NCI-H1930 (cell line): Measurements from ENCODE around the gene CROCC2.

Source experiments
- DNase-seq, 2 experiments: peaks; one replicate each; lab custom pipeline; 2025; lab: John Stamatoyannopoulos, UW

CROCC2 gene

GRCh38 chr2:240891492-240892340 is 14.4 kb upstream of the CROCC2 start:
- DNase-seq = no peak

- DNase-seq = no peak
These were observed 13.8 kb upstream of the CROCC2 start for GRCh38 chr2:240892356-240892755.

DNA sequence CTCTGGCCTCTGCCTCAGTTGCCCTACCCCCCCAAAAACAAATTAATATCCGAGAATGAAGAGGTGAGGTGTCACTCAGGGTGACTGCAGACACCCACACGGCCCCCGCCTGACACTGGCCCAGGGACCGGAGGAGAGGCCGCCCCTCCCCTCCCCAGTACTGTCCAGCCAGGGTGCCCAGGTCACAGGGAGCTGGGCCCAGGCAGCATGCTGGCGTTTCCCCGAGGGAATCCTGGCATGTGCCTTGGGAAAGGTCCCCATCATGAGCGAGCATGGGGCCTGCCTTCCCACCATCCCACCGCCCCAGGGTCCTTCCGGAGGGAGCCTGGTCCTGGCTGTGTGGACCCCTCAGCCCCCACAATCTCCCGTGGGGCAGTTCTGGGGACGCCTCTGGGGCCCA is 13.2 kb upstream of the CROCC2 start:
- DNase-seq = no peak

DNA sequence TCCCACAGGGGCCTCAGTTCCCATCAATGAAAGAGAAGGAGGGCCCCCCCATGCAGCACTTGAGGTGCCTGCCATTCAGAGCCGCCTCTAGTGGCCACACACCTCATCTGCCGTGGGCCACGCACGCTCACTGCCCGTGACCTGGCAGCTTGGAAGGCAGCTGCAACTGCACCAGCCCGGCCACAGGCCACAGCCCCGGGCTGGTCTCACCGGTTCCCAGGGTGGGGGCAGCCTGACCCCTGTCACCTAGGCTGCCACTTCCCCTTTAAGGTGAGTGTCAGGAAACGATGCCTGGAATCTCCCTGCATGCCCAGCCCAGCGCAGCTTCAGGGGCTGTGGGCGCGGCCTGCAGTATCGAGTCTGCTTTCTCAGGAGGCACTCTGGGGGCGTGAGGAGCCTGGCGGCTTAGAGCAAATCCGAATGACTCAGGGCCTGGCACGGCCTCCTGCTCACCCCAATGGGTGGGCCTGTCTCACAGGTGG is 12.7 kb upstream of the CROCC2 start:
- DNase-seq = no peak

GRCh38 chr2:240894006-240894405 is 12.1 kb upstream of the CROCC2 start:
- no peak for DNase-seq

- no peak for DNase-seq
These were observed 11.1 kb upstream of the CROCC2 start for GRCh38 chr2:240894836-240895558.

DNA sequence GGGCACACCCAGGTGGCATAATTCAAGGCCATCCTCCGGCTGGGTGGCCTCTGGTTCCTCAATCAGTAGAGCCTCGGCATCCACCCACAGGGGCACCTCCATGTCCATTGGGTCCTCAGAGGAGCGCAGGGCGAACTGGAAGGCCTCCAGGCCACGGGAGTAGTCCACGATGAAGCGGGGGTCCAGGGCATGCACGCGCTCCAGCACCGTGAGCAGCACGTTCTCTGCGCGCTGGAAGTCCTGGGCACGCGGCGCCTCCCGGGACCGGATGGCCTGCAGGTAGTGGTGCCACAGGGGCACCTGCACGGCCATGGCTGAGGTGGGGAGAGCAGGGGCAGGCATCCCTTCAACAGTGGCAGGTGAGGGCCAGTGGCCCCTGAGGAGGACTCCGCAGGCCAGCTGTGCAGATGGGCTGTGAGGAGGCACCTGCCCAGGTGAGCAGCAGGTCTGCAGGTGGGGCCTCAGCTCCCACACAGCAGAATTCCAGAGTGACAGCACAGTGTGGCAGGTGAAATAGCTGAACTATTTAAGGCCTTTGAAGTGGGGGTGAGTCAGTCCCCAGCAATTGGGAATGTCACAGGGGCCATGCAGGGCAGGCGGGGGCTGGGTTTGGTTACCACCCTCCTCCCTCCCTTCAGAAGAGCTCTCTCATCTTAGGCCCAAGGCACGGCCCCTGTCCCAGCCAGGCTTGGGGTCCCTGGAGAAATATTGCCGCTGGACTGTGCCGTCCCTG is 10.3 kb upstream of the CROCC2 start, which contains the start of gene MAB21L4:
TSS of gene MAB21L4 (minus strand) at position 501 of the 733 bp plus-strand sequence. CDS start at position 342, 159 bp downstream.
- DNase-seq = no peak

GRCh38 chr2:240896394-240896793 is 9.7 kb upstream of the CROCC2 start:
- DNase-seq = no peak

GRCh38 chr2:240896871-240897692 is 9.1 kb upstream of the CROCC2 start:
- no peak for DNase-seq

GRCh38 chr2:240898108-240898730 is 7.9 kb upstream of the CROCC2 start:
- DNase-seq = no peak

DNA sequence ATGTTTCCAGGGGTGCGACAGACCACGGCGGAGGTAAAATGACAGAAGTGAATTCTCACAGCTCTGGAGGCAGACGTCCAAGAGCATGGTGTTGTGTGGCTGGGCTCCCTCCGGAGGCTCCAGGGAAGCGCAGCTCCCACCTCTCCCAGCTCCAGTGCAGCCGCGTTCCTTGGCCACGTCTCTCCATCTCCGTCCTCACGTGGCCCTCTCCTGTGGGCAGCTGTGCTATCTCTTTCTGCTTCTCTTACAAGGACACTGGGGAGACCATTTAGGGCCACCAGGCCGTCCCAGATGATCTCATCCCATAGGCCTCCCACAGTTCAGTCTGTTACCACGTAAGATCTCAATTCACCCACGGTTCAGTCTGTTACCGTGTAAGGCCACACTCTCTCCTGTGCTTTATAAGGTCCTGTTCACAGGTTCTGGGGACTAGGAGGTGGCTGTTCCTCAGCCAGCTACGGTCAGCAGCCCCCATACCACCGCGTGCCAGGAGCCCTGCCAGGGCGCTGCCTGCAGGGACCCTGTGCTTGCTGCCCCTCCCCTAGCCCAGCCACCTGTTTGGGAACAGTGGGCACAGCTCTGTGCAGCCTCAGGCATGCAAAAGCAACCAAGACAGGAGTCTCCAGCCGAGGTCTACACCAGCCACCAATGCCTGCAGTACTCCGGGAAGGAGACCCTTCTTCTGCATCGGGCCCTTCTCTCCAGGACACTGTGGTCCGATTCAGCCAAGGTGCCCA is 7.2 kb upstream of the CROCC2 start:
- no peak for DNase-seq

DNA sequence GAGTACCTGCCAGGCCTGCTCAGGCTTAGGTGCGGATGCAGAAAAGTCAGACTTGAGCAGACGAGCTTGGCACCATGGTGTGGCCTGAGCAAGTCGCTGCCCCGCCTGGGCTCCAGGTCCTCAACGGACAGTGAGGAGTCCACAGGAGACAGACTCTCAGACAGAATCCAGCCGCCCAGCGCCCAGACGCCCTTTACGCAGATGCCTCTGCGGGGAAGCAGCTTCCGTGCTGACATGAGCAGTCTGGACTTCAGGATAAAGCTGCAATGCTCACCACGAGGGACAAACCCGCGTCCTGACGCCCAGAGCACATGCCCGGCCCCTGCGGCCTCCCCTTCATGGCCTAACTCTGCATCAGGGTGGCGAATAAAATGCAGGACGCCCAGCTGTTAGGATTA is 6.7 kb upstream of the CROCC2 start:
- no peak for DNase-seq

DNA sequence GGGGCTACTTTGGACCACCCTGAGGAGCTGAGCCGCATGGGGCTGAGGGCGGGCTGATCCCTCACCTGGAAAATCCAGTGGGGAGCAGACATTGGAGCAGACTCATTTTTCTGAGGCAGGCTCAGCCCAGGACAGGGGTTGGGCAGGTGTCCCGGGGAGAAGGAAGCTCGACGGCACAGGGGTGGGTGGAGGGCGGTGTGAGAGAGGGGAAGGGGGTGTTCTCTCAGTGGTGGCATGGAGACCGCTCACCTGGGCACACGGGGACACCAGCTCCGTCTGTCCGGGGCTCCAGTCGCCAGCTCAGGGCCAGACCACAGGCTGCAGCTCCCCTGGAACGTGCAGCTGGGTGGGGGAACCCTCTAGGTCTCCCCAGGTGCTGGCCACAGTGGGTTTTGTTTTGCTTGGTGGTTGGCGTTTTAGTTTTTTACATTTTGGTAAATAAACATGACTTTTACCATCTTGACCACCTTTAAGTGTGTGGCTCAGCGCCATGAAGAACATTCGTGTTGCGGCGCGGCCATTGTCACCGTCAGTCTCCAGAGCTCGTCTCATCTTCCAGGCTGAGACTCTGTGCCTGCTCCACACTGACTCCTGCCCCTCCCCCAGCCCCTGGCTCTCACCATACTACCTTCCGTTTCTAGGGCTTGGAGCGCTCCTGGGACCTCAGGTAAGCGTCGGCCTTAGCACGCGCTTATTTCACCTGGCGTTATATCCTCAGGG is 5.8 kb upstream of the CROCC2 start:
- DNase-seq = no peak

DNA sequence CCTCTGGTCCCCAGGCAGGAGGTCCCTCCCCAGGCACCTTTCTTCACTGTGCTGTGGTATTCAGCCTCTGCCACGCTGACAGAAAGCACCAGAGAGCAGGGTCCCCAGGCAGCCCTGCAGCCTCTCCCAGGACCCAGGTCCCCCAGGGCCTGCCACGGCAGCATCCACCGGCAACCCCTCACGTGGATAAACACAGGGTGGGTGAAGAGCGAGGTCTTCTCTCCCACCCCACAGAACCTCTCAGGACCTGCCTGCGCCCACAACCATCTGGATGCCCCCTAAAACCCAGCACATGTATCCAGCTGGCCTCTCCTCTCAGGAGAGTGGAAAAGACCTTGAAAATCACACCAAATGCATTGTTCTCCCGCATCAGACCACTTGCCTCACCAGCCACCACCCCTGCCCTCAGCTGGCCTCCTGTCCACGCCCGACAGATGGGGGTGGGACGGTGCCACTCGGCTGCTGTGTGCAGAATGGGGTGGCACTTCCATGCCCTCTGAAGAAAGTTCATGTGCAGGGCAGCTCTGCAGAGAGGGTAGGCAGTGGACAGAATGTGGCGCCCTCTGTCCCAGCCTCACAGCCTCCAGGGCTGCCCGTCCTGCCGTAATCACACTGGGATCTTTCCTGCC is 4.0 kb upstream of the CROCC2 start:
- no peak for DNase-seq

- no peak for DNase-seq
These were observed 3.5 kb upstream of the CROCC2 start for GRCh38 chr2:240902615-240903041.

GRCh38 chr2:240903191-240904060 is 2.7 kb upstream of the CROCC2 start:
- no peak for DNase-seq

GRCh38 chr2:240904216-240905175 is 1.6 kb upstream of the CROCC2 start:
- no peak for DNase-seq
